Stimulated activated CD4-positive, alpha-beta T cell treated with anti-CD3 and anti-CD28 coated beads, Interleukin-2, amount 100 ng/mL, for 48 hours (primary cell): ENCODE data around the gene PRX.
"Not testable (repeated sequence)": the region's sequence is repeated elsewhere in the genome, so short reads cannot be mapped to it uniquely, and the experiment has no call there.

ENCODE experiments used
- DNase-seq, 2 donors: peaks; one replicate each; pipeline ENCODE4 v3.0.0-alpha.2; 2020

The PRX gene, protein sequence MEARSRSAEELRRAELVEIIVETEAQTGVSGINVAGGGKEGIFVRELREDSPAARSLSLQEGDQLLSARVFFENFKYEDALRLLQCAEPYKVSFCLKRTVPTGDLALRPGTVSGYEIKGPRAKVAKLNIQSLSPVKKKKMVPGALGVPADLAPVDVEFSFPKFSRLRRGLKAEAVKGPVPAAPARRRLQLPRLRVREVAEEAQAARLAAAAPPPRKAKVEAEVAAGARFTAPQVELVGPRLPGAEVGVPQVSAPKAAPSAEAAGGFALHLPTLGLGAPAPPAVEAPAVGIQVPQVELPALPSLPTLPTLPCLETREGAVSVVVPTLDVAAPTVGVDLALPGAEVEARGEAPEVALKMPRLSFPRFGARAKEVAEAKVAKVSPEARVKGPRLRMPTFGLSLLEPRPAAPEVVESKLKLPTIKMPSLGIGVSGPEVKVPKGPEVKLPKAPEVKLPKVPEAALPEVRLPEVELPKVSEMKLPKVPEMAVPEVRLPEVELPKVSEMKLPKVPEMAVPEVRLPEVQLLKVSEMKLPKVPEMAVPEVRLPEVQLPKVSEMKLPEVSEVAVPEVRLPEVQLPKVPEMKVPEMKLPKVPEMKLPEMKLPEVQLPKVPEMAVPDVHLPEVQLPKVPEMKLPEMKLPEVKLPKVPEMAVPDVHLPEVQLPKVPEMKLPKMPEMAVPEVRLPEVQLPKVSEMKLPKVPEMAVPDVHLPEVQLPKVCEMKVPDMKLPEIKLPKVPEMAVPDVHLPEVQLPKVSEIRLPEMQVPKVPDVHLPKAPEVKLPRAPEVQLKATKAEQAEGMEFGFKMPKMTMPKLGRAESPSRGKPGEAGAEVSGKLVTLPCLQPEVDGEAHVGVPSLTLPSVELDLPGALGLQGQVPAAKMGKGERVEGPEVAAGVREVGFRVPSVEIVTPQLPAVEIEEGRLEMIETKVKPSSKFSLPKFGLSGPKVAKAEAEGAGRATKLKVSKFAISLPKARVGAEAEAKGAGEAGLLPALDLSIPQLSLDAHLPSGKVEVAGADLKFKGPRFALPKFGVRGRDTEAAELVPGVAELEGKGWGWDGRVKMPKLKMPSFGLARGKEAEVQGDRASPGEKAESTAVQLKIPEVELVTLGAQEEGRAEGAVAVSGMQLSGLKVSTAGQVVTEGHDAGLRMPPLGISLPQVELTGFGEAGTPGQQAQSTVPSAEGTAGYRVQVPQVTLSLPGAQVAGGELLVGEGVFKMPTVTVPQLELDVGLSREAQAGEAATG (N-terminal part only)

DNA sequence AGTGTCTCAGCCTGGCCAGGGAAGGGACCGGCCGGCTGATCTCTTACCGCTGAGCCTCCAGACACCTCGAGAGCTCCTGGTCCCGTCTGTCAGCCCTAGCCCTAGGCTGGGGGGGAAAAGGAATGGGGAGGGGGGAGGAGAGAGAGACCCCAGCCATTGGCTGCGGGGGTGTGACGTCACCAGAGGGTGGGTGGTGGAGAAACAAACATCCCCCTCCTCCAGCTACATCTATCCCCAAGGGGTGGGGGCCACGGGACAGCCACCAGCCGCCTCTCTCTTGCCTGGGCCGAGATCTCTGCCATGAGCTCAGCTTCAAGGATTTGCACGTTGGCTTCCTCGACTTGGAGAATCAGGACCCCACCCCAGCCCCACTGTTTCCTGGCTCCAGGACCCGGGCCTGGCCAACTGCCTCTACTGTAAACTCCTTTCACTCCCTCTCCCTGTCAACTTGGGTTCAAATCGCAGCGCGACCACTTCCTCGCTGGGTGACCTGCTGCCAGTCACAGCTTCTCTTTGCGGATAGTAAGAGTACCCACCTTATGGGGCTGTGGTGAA lies at the start of gene PRX:
Gene PRX, minus strand, starts transcription at position 88 of the 555 bp plus-strand sequence. CDS start 5,446 bp downstream, outside the sequence.
- no peak for DNase-seq

DNA sequence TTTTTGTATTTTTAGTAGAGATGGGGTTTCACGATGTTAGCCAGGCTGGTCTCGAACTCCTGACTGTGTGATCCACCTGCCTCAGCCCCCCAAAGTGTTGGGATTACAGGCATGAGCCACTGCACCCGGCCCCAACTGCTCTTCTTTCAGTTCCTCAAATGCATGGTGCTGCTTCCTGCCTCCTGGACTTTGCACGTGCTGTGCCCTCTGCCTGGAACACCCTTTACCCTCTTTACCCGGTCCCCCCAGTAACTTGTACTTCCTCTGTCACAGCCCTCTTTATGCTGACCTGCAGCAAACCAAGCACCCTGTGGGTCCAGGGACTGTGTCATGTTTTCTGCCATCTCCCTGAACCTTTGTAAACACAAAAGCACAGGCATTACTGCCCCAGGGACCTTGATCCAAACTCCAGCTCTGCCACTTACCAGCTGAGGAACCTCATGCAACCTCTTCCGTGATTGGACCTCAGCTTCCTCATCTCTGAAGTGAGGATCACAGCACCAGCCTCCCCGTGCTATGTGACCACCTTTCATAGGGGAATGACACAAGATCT lies 48.6 kb upstream of the PRX start:
- DNase-seq = no peak

DNA sequence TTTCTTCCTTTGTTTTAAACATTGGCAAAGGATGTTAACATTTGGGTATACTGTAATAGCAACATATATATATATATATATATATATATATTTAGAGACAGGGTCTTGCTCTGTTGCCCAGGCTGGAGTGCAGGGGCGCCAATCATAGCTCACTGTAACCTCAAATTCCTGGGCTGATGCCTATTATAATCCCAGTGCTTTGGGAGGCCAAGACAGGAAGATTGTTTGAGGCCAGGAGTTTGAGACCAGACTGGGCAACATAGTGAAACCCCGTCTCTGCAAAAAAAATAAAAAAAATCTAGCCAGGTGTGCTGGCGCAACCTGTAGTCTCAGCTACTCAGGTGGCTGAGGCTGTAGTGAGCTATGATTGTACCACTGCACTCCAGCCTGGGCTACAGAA lies 47.0 kb upstream of the PRX start:
- no peak for DNase-seq

DNA sequence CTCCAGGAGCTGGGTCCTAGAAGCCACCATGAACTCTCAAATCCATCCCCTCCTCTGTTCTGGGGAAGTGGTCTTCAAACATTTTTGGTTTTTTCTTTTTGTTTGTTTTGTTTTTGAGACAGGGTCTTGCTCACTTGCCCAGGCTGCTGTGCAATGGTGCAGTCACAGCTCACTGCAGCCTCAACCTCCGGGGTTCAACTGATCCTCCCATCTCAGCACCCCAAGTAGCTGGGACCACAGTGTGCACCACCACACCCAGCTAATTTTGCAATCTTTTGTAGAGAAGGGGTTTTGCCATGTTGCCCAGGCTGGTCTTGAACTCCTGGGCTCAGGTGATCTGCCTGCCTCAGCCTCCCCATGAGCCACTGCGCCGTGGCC lies 45.4 kb upstream of the PRX start:
- DNase-seq = no peak

DNA sequence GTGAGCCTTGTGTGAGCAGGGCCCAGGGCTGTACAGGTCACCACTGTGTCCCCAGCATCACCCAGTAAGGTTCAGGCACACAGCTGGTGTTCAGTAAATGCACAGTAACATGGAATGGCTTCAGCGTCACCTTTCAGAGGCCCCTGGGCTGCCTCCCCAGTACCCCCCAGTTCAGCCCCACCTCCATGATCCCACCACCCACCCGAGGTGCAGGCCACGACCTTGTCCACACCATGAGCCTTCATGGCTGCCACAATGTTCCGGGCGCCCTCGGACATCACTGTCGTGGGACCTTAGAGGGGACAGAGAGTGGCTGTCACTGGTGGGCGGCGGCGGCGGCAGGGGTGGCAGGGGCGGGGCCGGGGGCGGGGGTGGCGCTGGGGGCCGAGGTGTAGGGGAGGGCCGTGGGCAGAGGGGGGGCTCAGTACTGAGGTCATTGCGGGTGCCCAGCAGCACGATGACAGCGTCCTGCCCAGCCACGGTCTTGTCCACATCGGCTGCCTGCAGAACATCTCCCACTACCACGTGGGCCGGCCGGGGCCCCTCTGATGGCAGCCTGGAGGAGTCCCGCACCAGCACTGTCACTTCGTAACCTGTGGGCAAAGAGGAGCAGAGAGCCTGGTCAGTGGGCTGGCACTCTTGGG lies 44.9 kb upstream of the PRX start:
- DNase-seq = no peak

DNA sequence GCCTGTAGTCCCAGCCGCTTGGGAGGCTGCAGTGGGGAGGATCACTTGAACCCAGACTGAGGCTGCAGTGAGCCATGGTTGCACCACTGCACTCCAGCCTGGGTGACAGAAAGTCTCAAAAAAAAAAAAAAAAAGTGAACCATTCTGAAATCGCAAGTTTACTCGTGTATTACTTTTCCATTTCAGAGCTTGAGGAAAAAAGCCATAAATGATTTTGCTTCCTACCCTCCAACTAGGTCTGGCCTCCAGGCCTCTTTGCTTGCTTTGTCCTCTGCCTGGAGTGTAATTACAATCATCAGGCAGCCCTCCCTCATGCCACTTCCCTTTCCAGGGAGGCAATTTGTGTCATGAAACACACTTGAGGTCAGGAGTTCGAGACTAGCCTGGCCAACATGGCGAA lies 43.9 kb upstream of the PRX start:
- DNase-seq = no peak

DNA sequence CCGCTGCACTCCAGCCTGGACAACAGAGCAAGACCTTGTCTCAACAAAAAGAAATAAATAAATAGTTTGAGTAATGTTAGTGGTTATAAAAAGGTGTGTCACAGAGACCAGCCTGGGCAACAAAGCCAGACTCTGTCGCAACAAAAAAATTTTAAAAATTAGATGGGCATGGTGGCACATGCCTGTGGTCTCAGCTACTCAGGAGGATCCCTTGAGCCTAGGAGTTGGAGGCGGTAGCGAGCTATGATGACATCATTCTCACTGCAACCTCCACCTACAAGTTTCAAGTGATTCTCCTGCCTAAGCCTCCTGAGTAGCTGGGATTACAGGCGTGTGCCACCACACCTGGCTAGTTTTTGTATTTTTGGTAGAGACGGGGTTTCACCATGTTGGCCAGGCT lies 40.8 kb upstream of the PRX start:
- DNase-seq = not testable (repeated sequence)

DNA sequence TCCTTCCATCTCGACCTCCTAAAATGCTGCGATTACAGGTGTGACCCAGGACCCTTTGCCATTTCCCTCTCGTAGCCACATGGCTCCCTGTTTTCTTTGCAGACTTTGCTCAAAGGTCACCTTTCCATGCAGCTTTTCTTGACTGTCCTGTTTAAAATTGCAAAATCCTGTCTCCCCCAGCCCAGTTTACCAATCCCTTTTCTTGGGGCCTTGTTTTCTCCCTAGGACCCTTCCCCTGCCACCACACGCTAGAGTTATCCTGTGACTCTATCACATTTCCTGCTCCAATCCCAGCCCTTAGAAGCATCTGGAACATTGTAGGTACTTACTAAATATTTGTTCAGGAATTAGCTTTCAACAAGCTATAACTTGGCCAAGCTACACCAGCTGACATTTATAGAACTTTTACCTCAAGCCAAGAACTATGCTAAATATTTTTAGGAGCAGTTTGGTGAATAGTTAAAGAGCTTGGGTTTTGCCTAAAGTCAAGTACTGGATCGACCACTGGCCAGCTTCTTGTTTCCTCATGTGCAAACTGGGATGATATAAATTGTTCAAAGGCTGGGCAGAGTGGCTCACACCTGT lies 40.1 kb upstream of the PRX start:
- no peak for DNase-seq

DNA sequence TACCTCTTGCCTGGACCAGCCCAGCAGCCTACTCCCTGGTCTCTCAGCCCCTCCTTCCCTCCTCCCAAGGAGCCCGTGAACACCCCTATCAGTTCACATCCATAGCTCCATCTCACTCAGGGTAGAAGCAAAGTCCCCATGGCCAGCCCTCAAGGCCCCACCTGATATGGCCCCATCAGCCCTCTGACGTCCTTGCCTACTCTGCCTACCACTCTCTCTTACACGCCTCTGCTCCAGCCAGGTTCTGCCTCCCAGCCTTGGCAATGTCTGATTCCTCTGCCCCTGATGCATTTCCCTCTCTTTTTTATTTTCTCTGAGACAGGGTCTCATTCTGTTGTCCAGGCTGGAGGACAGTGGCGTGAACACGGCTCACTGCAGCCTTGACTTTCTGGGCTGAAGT lies 38.8 kb upstream of the PRX start:
- DNase-seq = no peak

DNA sequence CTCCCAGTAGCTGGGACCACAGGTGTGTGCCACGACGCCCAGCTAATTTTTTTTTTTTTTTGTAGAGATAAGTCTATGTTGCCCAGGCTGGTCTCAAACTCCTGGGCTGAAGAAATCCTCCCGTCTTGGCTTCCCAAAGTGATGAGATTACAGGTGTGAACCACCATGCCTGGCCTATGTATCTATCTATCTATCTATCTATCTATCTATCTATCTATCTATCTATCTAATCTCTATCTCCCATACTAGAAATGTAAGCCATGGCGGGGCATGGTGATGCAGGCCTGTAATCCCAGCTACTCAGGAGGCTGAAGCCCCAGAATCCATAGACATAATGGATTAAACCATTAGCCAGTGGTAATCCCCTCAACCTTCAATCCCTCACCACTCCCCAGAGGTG lies 37.5 kb upstream of the PRX start:
- no peak for DNase-seq

DNA sequence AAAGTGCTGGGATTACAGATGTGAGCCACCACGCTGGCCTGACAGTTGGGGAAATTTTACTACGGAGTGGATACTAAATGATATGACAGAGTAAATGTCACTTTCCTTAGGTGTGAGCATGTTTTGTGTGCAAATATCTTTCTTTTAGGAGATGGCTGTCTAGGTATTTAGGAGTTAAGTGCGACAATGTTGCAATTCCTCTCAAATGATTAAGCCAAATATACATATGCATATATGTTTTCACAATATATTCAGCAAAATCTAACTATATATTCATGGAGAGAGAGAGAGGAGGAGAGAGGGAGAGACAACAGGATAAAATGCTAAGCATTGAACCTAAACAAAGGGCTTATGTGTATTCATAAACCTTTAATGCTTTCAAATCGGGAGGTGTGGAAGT lies 36.3 kb upstream of the PRX start:
- no peak for DNase-seq

DNA sequence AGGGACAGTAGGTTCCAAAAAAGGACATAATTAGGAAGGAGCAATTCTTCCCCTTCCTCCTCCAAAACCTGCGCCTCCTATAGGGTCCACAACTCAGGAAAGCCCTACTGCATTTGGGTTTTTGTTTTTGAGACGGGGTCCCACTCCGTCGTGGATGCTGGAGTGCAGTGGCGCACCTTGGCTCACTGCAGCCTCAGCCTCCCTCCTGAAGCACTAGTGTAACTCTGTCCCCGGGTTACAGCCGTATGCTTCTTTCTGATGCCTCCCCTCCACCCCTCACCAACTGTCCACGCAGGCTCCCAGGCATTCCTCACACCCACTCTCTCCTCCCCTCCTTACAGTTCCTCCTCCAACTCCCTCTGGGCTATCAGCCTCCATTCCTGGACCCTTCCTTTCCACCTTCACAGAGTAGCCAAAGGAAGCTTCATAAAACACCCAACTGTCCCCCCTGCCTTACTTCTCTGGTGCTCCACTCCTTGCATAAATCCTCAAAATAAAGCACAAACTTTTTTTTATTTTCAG lies 33.1 kb upstream of the PRX start:
- DNase-seq = no peak

DNA sequence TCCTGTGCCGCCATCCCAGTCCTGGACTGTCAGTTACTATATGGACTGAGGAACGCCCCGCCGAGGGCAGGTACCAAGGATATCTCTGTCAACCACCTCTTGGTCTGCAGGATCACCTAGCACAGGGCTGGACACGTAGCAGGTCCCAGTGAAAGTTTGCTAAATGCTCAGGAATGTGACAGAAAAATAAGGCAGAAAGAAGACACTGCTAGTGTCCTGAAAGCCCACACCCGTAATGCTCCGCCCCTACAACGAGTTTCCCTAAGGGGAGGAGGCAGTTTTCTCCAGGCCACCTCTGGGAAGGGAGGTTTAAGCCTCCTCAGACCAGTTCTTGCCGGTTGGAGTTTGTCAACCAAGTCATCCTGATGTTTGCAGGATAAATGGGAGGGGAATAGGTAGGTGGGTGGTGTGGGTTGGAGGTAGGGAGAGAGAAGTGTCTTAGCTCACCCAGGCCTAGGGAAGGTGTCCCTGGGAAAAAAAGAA lies 32.6 kb upstream of the PRX start:
- no peak for DNase-seq

DNA sequence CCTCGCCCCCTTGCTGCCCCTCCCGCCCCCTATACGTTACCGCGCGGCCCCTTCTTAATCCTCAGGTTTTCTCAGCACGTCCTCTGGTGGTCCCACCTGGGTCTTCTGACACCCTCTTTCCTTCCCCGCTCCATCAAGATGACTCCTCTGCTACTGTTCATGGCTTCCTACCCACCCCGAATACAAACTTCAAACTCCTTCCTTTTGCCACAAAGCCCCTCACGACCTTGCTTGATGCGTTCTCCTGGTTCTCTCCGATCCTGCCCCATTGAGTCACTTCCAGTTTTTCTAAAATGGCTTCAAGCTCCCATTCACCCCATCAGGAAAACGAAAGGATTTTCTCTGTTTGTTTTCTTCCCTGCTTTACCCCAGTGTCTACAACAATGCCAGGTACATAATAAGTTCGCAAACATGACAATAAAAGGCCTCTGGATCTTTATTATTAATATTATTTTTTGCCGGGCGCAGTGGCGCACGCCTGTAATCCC lies 31.7 kb upstream of the PRX start:
- DNase-seq = no peak

DNA sequence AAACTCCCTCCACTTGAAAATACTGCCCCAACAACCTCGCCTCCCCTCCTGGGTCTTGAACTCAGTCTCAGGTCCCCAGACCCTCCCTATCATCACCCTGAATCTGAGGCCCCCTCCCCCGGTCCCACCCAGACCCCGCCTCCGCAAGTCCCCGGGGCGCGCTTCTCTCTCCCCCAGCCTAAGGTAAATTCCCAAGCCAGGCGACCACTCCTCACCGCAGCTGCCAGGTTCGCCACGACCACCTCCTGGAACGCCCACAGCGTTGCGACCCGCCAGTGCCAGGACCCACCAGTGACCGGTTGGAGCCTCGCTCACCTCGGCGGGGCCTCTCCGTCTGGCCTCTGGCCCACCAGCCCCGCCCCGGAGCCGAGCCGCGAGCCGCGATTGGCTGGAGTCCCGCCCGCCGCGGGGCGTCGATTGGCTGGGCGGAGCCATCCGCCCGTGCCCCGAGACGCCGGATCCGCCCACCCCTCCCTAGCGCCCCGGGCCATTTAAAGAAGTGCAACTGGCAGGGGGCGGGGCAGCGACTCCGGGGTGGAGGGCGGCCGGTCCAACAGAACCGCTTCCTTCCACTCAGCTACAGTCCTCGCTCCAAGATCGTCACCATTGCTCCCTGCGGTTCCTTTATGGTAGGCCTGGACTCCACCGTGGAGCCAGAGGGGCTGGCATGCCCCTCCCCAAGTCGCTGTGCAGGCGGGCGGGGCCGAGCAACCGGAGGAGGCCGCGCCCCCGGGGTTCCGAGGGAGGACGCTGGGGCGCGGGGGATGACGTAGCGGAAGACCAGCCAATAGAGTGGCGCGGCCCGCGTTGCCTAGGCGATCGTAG lies 31.0 kb upstream of the PRX start, which contains the start of gene SERTAD3:
Gene SERTAD3, minus strand, starts transcription at position 336 of the 825 bp plus-strand sequence. CDS start 2,255 bp downstream, outside the sequence.
- peak; percentile 94 for DNase-seq

DNA sequence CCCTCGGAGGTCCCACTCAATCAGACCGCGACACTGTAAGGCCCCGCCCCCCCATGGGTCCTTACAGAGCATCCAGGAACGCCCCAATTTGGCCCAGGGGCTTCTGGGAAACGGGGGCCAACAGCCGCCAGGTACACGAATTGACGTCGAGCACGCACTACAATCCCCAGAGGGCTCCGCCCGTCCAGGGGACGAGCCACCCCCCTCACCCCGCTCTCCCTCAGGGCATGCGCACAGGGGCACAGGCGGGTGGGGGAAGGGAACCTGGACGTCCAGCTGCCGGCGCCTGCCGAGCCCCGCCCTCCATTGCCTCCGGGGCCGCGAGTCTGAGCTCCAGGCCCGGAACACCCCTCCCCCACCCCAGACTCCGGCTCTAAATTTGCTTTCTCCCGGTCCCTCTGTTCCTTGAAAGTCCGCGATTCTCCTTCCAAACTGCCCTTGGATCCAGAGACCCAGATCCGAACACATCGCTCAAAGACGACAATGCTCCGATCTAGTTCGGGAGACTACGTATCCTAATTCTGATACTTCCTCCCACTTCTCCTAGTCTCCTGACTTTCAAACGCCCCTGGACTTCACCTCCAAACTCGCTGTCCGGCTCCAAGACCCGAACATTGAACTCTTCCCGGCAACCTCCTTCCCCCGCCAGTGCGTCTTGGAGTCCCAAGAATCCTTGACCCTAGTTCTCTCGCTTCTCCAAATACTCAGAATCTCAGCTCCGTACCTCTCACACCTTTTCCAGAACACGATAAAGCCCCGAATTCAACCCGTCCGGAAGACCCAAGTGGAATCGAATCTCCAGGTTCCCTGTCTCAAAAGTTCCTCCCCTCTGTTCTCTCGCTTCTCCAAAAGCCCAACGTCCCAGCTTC lies 30.2 kb upstream of the PRX start:
- peak; percentile 96 to 98 for DNase-seq

DNA sequence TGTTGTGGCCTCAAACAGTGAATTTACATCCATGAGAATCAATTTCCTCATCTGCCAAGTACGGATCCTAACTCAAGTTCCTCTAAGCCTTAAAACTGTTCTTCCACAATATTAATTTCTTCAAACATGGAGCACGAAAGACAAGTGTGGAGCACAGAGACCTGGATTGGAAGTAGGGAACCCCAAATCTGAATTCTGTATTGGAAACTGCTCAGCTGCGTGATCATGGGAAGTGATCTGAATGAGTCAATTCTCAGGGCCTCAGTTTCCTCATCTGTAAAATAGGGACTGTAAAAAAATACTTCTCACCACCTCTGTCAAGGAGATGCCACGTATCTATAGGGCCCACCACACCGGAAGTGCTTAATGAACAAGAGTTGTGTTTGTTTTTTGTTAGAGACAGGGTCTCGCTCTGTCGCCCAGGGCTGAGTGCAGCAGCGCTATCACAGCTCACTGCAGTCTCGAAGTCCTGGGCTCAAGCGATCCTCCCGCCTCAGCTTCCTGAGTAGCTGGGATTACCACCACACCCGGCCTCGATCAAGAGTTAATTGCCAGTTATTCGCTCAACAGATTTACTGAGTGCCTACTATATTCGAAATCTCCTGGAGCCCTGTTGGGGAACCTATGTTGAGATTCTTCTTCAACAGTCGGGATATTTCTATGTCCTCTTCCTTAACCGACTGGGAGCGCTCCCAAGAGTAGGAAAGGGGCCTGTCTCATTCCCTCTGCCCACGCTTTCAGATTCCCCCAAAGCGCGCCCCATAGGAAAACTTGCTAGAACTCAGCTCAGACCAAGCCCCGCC lies 29.4 kb upstream of the PRX start:
- DNase-seq = no peak

DNA sequence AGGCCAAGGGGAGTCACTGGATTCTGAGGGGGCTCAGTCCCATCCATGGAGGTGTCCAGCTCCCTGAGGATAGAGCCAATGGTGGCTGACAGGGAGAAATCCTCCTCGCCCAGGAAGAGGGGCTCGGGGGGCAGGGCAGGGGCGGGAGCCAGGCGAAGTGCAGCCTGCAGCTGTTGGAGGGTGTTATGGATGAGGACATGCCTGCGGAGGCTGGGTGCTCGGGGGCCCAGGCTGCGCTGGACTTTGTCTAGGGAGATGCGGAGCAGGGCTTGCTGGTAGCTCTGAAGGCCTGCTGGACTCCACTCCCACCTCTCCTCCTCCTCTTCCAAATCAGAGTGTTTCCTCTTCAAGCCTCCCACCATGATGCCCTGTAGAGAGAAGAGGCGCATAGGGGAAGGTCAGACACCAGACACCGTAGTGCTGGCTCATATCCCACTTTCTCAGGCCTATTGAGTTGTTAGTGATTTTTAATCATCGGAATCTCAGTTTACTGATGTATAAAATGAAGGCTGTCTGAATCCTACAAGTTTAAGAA lies 28.6 kb upstream of the PRX start:
- no peak for DNase-seq
